ENCODE data around the gene TEKT1. TPM values are rescaled to one million over a fixed set of nuclear protein-coding genes. Genes with fewer than 3 reads are reported as not detected.
"Not testable (repeated sequence)": the region's sequence is repeated elsewhere in the genome, so short reads cannot be mapped to it uniquely, and the experiment has no call there.

Gene TEKT1
- total RNA-seq, 1 donor from 2014 or later, result not detected

GRCh38 chr17:6782244-6782643 lies 49.3 kb downstream of the TEKT1 start:
- DNase-seq (ENCODE audit: low spot score, unreplicated experiment), result no peak
- no peak overlapping the region for H3K4me3 Mint-ChIP-seq (ENCODE audit: low read depth)
- TF ChIP-seq CTCF (IDR thresholded peaks at IDR 0.05; ENCODE audit: unreplicated experiment), result no peak
- H3K4me1 Mint-ChIP-seq (ENCODE audit: low read depth), result peaks cover 9% of the 10 kb centered on the region
- no peak overlapping the region for H3K27ac Mint-ChIP-seq
- H3K9me3 Mint-ChIP-seq (ENCODE audit: low read depth), result peaks cover 5% of the 10 kb centered on the region
- H3K27me3 Mint-ChIP-seq, result peaks cover 18% of the 10 kb centered on the region
- no peaks in the 10 kb centered on the region for H3K36me3 Mint-ChIP-seq (ENCODE audit: insufficient read depth)

- H3K36me3 Mint-ChIP-seq (ENCODE audit: insufficient read depth), result no peaks in the 10 kb centered on the region
- TF ChIP-seq CTCF (IDR thresholded peaks at IDR 0.05; ENCODE audit: unreplicated experiment), result no peak
- no peak overlapping the region for H3K4me3 Mint-ChIP-seq (ENCODE audit: low read depth)
- no peak overlapping the region for H3K27ac Mint-ChIP-seq
- peaks cover 7% of the 10 kb centered on the region for H3K4me1 Mint-ChIP-seq (ENCODE audit: low read depth)
- peaks cover 5% of the 10 kb centered on the region for H3K9me3 Mint-ChIP-seq (ENCODE audit: low read depth)
- H3K27me3 Mint-ChIP-seq, result peaks cover 30% of the 10 kb centered on the region
- DNase-seq (ENCODE audit: low spot score, unreplicated experiment), result no peak
Measured at GRCh38 chr17:6780886-6781285, 50.6 kb downstream of the TEKT1 start.

GRCh38 chr17:6780001-6780400 lies 51.5 kb downstream of the TEKT1 start:
- Mint-ChIP-seq H3K27ac (no peak overlapping the region), H3K36me3 (ENCODE audit: insufficient read depth) (no peaks in the 10 kb centered on the region), H3K27me3 (peaks cover 39% of the 10 kb centered on the region), H3K4me3 (ENCODE audit: low read depth) (no peak overlapping the region), H3K9me3 (ENCODE audit: low read depth) (peaks cover under 1% of the 10 kb centered on the region), H3K4me1 (ENCODE audit: low read depth) (peaks cover 7% of the 10 kb centered on the region)
- TF ChIP-seq CTCF (IDR thresholded peaks at IDR 0.05; ENCODE audit: unreplicated experiment), result no peak
- no peak for DNase-seq (ENCODE audit: low spot score, unreplicated experiment)

GRCh38 chr17:6779411-6779810 lies 52.1 kb downstream of the TEKT1 start:
- Mint-ChIP-seq H3K9me3 (ENCODE audit: low read depth) (peaks cover 2% of the 10 kb centered on the region), H3K27ac (no peak overlapping the region), H3K4me3 (ENCODE audit: low read depth) (no peak overlapping the region), H3K4me1 (ENCODE audit: low read depth) (peaks cover 7% of the 10 kb centered on the region), H3K27me3 (peaks cover 42% of the 10 kb centered on the region), H3K36me3 (ENCODE audit: insufficient read depth) (peaks cover 1% of the 10 kb centered on the region)
- DNase-seq (ENCODE audit: low spot score, unreplicated experiment), result no peak
- TF ChIP-seq CTCF (IDR thresholded peaks at IDR 0.05; ENCODE audit: unreplicated experiment), result no peak

- no peak for TF ChIP-seq CTCF (IDR thresholded peaks at IDR 0.05; ENCODE audit: unreplicated experiment)
- Mint-ChIP-seq H3K36me3 (ENCODE audit: insufficient read depth) (peaks cover 2% of the 10 kb centered on the region), H3K4me3 (ENCODE audit: low read depth) (peak within 1 kb of the TSS; percentile 56), H3K9me3 (ENCODE audit: low read depth) (peaks cover 9% of the 10 kb centered on the region), H3K4me1 (ENCODE audit: low read depth) (peaks cover 7% of the 10 kb centered on the region), H3K27ac (no peak within 1 kb of the TSS), H3K27me3 (peaks cover 55% of the 10 kb centered on the region)
- DNase-seq (ENCODE audit: low spot score, unreplicated experiment), result no peak
Measured at GRCh38 chr17:6775871-6776405, 55.6 kb downstream of the TEKT1 start, which contains the start of gene FBXO39. FBXO39 (plus strand) TSS chr17:6776215; CDS start chr17:6779869, 3,654 bp downstream.

GRCh38 chr17:6774906-6775305 lies 56.6 kb downstream of the TEKT1 start:
- peaks cover 56% of the 10 kb centered on the region for H3K27me3 Mint-ChIP-seq
- not testable (repeated sequence) for H3K36me3 Mint-ChIP-seq (ENCODE audit: insufficient read depth); H3K4me1 Mint-ChIP-seq (ENCODE audit: low read depth); H3K9me3 Mint-ChIP-seq (ENCODE audit: low read depth); DNase-seq (ENCODE audit: low spot score, unreplicated experiment); H3K27ac Mint-ChIP-seq; H3K4me3 Mint-ChIP-seq (ENCODE audit: low read depth)
